Measurements from ENCODE around the gene KLHL22.

The KLHL22 gene

GRCh38 chr22:20442485-20443284 is 52.9 kb downstream of the KLHL22 start:
- no peak for DNase-seq

GRCh38 chr22:20441631-20442484 is 53.7 kb downstream of the KLHL22 start:
- DNase-seq: no peak

- DNase-seq: no peak
Measured at GRCh38 chr22:20440637-20441591, 54.7 kb downstream of the KLHL22 start.

GRCh38 chr22:20439928-20440575 is 55.5 kb downstream of the KLHL22 start:
- no peak for DNase-seq

- DNase-seq: no peak
Measured at GRCh38 chr22:20439556-20439927, 56.1 kb downstream of the KLHL22 start.

- no peak for DNase-seq
Measured at GRCh38 chr22:20438678-20439492, 56.7 kb downstream of the KLHL22 start.

GRCh38 chr22:20438427-20438677 is 57.2 kb downstream of the KLHL22 start:
- DNase-seq: no peak

GRCh38 chr22:20437613-20438426 is 57.8 kb downstream of the KLHL22 start, which contains the start of gene SCARF2:
Gene SCARF2, minus strand, starts transcription at chr22:20437825. Its CDS starts 71 bp downstream, at chr22:20437754.
- no peak for DNase-seq

GRCh38 chr22:20436768-20437612 is 58.6 kb downstream of the KLHL22 start:
- no peak for DNase-seq

- DNase-seq: no peak
Measured at GRCh38 chr22:20436307-20436767, 59.3 kb downstream of the KLHL22 start.

GRCh38 chr22:20435436-20436306 is 59.9 kb downstream of the KLHL22 start:
- no peak for DNase-seq

- DNase-seq: no peak
Measured at GRCh38 chr22:20434773-20435172, 60.8 kb downstream of the KLHL22 start.

GRCh38 chr22:20434264-20434751 is 61.3 kb downstream of the KLHL22 start:
- no peak for DNase-seq

- no peak for DNase-seq
Measured at GRCh38 chr22:20433686-20434241, 61.8 kb downstream of the KLHL22 start.

GRCh38 chr22:20433191-20433590 is 62.4 kb downstream of the KLHL22 start:
- no peak for DNase-seq

GRCh38 chr22:20432244-20432686 is 63.3 kb downstream of the KLHL22 start:
- DNase-seq: no peak

- DNase-seq: no peak
Measured at GRCh38 chr22:20431511-20432192, 63.9 kb downstream of the KLHL22 start.

Measured in NCI-H1105 (cell line).